HTR-8/SVneo (cell line): ENCODE results near the gene DGKB.
A peak's percentile ranks its signal among the peaks of the same experiment; 100 is the strongest.

Experiments used
- DNase-seq: peaks from one replicate; pipeline ENCODE4 v3.0.0; 2011; ENCODE audit warnings: low spot score, mixed read lengths; ENCODE audit not compliant: insufficient read length
- FAIRE-seq: peaks from 2 replicates; lab custom pipeline; 2011; peaks lifted over from hg19 to GRCh38; lab: Jason Lieb, UNC

Gene DGKB

DNA sequence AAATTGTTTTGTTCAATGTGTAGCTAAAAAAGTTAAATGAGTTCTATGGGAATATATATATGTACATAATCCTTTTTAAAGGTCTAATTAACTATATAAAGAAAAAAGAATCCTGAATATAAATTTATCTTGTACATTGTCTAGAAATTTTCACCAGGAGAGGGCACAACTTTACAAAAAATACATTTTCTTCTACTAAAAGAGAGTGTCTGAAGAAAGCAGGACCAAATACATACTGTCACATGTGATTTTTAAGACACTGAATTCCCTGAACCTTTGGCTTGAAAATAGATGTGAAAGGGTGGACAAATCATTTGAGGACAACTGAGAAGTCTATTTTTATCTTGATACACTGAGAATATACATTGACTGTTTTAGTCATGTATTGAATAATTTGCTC, 204.3 kb downstream of the DGKB start:
- FAIRE-seq: no peak
- DNase-seq: no peak

DNA sequence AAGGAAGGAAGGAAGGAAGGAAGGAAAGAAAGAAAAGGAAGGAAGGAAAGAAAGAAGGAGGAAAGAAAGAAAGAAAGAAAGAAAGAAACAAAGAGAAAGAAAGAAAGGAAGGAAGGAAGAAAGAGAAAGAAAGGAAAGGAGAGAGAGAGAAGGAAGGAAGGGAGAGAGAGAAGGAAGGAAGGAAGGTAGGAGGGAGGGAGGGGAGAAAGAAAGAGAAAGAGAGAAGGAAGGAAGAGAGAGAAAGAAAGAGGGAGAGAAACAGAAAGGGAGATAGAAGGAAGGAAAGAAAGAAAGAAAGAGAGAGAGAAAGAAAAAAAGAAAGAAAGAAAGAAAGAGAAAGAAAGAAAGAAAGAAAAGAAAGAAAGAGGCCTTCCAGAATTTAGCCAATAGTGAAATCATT, 204.9 kb downstream of the DGKB start:
- FAIRE-seq (no peak), DNase-seq (no peak)

DNA sequence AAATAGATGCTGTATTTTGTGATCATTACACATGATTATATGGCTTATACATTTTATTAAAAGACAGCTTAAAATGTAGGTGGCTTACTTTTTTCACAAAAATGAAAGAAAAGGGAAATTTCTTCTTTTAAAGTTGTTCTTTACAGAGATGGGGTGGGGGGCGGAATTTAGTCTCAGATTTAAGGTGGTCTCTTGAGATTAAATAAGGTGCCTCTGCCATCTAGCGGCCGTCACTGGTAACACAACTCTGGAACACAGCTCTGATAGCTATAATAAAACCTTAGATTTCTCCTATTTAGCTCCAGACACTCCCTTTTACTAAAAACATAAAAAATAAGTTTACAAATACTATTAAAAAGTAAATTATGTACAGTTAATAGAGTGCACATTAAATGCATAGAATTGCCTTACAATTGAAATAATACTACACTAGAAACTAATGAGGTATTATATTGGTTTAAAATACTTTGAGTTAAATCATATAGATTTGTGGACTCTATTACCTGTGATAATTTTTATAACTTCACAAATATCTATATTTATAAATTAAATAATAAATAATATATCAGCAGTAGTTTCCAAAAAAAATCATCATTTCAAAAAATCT, 210.9 kb downstream of the DGKB start:
- FAIRE-seq: no peak
- DNase-seq: no peak

DNA sequence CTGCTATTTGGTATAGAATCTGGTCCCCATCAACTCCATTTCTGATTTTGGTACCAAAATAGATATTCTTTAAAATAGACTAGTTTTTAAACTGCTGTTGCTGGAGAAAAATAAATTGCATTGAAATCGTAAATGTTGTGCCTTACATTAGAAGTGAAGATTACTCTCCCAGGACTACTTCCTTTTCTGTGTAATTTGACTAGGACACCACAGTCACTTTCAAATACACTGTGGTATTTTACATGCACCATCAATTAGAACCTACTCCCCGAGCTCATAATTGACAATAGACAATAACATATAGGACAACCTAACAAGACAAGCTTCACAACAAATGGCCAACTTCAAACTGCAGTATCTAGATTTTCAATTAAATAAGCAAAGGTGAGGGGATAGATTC, 211.5 kb downstream of the DGKB start:
- no peak for FAIRE-seq
- no peak for DNase-seq

DNA sequence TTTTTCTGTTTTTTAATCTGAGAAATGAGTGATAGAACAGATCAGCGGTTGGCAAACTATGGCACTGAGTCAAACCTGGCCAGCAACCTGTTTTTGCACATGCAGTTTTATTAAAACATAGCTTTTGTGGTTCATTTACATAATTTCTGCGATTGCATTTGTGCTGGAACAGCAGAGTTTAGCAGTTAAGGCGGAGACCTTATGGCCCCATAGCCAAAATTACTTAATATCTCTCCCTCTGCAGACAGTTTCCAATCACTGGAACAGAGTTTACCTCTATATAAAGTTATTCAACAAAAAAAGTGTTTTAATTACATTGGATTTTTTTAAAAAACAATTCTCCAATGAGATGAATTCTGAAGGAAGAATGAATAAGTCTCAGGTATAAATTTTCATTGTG, 212.1 kb downstream of the DGKB start:
- no peak for FAIRE-seq
- no peak for DNase-seq

DNA sequence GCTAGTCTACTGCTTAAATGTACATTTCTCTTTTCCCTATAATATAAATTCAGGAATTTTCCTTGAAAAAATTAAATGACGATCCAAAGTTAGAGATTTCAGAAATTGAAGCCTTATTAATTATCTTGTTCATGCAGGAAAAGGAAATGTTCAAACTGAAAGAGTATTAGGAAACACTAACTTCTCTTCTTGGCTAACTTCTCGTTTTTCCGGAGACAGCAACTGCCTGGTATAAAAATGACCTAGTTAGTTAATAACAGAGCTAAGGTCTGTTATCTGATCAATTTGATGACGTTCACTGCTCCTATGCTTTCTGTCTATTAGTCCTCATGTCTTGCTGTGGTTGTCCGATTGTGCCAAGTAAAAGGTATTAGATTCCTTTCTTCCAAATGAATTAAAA, 212.5 kb downstream of the DGKB start:
- DNase-seq: no peak

DNA sequence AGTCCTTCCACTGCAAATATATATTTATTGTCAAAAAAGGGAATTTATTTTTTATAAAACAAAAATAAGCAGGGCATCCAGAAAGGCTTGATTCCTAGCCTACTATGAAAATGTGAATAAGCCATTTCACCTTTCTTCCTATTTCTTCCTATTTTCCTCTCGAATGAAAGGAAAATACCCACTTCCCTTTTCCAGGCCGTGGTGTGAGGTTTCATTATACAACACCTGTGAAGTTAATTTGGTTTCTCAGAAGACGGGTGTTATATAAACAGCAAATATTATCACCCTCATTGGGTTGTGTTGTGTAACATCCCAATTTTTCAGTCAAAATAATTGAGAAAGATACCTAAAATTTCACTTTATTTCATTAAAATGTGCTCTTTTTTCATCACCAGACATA, 214.3 kb downstream of the DGKB start:
- DNase-seq (no peak), FAIRE-seq (no peak)

More for the DNA sequence above, 212.5 kb downstream of the DGKB start:
- no peak for FAIRE-seq

DNA sequence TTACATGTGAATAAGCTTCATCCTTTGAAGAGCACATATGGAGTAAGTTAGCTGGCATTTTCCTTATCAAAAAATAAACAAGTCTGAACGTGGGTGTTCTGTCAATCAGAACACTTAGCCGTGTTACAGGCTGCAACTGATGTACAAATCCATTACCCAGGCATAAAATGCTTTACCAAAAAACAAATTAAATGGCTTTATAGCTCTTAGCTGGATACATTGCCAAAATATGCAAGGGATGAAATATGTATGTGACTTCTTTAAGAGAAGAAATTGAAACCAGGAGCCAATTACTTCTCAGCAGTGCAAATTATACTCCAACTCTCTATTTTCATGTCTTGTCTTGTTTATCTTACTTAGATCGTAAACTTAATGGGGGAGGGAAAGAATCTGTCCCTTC, 214.8 kb downstream of the DGKB start:
- DNase-seq: peak; percentile 13
- FAIRE-seq: no peak

DNA sequence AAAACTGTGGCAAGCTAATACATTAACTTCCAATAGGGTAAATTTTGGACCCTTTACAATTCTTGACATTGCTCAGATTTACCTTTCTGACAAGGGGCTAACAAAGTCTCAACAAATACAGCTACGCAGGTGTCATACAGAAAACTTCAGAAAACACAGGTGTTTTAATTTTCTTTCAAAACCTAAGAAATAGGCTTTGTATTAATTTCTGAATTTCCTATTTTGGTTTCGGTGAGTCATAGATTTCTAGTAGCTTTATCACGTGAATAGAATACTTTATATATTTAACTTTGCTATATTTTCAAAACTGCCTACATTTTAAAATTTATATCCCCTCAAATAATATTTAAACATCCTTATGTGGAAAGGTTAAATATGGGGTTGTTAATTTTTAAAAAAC, 215.3 kb downstream of the DGKB start:
- DNase-seq: no peak
- no peak for FAIRE-seq

DNA sequence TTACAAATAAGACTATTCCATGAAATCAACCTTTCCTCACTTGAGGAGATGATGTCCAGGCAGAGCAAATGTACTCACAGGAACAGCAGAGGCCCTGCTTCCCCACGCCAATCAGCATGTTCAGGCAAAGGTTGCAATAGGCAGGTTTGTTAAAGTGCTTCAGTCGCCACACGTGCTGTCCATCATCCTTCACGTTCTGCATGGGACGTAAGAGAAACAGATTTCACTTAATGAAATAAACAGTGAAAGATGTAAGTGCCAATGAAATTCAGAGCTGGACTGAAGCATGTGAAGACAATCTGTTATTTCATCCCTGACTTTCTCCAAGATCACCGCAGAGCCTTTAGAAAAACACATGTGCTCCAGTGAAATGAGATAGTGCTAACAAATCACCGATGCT, 217.4 kb downstream of the DGKB start:
- FAIRE-seq (no peak), DNase-seq (no peak)

DNA sequence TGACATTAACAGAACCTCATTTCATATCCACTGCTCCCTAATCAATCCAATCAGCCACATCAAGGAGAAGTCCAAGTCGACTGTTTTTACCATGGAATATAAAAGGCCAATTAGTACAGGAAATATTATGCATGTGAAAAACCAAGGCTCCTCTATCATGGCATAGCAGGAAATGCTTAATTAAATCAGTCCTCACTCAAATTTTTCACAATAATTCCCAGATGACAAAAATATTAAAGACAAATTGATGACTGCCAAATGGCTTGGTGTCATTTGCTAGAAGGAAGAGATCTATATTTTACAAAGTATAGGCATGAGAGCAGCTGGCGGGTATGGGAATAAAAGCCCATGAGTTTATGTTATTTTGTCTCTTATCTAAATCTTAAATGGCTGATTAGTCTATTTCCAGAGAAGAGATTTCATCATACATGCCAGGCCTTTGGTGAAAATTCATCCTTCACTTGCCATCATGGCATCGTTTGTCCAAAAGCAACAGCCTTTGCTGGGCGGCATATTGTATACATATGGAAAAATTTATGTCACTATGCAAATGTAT, 219.6 kb downstream of the DGKB start:
- DNase-seq: no peak
- no peak for FAIRE-seq

DNA sequence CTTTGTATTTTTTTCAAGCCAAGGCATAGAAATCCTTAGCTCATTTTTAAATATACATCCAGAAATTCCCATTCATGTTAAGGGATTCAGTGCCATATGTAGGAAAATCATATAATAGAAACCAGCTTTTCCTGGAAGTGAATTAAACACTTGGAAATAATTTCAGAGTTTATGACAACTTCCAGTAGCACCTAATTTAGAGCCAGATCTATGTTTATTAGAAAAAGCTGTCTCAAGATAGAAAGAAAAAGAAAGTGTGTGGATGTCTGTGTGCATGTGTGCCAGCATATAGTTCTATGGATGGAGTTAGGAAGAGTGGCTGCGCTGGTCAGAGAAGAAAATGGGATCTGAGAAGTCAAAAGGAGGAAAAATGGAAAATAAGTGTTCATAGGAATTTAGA, 225.7 kb downstream of the DGKB start:
- no peak for DNase-seq
- no peak for FAIRE-seq

DNA sequence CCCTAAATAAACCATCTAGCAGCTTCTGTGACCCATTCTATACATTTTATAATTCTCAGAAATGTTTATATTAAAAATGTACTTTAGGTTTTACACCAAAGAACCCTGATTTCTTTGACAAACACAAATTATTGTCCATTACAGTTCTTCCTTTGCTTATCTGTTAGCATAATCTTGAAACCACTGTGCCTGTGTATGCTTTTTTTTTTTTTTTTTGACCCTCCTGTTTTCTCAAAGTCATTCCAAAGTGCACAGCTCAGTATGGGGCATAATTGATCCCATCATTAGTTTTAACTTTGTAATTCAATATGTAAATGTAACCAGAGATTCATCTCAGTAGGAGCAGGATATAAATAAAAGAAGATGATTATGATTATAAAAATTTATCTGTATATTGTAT, 229.3 kb downstream of the DGKB start:
- FAIRE-seq (no peak), DNase-seq (no peak)

DNA sequence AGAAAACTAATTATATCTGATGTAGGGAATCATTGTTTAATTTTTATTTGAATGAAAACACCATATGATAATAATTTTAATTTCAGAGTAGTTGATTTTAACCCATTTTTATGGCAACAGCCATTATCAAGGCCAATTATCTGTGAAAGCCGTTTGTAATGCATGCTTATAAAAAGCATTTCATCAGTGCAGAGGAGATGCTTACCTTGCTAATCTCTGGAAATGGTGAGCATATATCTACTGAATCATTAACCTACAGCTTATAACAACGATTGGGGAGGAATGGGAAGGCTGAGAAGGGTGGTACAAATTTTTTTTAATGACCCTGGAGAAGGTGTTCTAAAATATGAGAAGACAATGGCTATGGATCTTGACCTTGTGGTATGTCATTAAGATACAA, 235.6 kb downstream of the DGKB start:
- DNase-seq (no peak), FAIRE-seq (no peak)

DNA sequence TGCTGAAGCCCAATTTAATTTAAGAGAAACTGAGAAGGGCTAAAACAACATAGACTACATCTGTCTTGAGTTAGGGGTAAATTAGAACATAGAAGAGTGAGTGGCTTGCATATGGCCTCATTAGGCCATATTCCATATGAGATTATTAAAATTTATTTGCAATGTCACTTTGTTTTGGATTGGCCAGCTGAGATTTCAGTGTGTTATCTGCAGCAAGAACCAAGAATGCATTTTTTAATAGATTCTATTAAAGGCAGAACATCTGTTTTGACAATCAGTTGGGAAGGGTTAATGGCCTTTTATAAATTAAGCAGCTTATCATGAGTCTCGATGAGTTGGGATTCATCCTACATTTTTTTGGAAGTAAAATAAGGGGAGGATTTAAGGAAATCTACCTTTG, 236.2 kb downstream of the DGKB start:
- no peak for DNase-seq
- no peak for FAIRE-seq

DNA sequence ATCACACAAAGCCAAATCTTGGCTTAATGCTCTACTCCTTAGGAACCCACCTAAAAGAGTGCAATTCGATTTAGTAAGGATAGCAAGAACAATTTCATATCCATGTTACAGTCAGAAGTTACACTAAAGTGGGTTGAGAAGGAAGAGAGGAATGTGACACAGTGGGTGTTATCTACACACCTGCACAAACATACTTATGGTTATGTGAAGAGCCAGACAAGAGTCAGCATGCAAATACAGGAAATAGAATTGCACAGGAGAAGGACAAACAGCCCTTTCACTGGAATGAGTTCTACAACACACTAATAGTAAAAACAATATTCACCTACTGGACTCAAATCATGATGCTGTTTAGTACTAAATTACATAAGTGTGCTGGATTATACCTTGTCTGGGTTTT, 262.8 kb downstream of the DGKB start:
- FAIRE-seq (no peak), DNase-seq (no peak)

DNA sequence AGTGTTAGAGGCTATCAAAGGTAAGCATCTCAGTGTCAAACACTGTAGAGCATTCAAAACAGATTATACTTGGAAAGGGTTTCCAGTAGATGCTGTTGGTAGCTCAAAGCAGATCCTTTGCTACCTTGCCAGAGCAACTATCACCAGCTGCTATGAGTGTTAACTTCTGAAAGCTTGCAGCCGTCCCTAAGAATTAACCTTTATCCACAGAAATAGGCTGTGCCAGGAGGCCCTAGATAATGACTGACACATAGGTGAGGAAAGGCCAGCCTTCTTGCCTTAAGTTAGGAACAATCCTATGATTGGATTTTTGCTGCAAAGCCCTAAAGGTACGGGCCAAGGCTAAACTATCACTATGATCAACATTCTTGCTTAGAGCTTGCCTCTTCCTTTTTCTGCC, 263.2 kb downstream of the DGKB start:
- no peak for FAIRE-seq
- DNase-seq: no peak

DNA sequence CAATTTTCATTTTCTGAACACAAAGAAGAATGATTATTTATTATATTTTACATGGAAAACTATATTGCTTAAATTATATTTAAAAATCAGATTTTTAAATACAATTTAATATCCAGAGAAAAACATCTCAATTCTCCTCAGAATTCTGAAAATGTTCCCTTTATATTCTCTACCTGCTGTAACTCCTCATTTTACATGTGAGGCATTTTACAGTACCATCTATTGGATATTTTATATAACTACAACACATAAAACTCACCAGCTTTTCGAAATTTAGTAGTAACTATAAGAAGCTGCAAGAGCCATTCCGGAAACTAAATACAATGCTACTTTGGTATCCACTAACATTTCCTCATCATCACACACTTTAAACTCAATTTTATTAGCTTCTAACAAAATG, 264.6 kb downstream of the DGKB start:
- DNase-seq (no peak), FAIRE-seq (no peak)

DNA sequence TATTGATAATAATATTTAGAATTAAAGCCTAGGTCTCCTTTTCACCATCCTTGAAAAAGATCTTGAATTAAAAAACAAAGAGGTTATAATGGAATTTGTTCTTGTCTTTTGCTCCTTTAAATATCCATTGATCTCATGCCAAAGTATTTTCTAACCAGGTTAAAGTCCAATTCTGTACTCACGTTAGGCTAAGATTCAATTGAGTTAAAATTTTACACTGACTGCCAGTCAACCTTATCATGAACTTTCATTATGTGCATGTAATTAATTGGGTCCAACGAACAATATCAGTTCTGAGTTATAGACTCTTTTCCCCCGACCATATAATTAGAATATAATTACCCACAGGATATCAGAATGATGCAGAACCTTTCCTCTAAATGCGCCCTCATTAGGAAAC, 266.6 kb downstream of the DGKB start:
- FAIRE-seq (no peak), DNase-seq (no peak)

DNA sequence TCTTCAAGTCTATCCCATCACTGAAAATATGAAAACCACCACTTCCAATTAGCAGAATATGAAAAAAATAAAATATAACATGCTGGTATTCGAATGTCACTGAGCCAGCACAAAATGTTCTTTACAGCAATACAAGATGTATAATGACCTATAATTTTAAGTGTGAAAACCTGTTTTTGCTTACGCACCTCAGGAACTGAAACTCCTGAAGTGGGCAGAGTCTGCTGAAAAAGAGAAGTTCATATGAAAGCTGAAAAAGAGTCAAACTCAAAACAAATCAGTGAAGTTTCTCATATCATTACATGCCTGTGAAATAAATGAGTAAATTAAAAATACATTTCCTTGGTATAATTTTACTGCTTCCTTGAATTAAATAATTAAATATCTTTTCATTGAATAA, 272.5 kb downstream of the DGKB start:
- no peak for DNase-seq
- no peak for FAIRE-seq

DNA sequence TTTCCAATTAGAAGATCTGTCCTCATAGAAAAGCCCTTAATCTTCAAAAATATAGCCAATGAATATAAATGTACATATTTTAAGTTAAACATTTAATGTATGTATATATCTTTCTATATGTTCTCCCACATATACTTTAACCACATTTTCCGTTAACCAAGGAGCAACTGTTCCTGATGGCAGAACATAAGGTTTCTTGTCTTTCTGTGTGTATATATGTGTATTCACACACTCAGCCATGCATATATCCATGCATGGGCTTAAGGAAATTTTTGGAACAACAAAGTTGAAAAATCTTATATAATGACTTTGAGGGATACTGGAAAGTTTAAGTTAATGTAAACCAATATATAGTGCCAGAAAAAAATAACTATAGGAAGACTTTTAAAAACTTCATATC, 274.0 kb downstream of the DGKB start:
- DNase-seq (no peak), FAIRE-seq (no peak)

DNA sequence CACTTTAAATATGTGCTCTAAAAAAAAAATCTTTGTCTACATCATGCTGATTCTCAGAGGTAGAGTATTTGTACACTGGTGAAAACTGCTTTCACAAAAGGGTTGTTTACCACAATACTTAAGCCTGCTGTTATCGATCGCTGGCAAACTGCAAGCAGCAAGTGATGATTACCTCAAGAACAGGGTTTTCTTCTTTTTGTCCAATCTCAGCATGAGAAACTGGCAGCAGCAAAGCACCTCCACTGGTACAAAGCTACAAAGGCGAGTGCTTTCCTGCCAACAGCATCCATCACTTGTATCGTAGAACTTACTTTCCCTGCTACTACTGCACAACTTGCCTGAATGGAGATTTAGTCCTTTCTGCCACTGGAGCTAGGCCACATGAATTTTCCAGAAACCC, 276.5 kb downstream of the DGKB start:
- FAIRE-seq (no peak), DNase-seq (no peak)

DNA sequence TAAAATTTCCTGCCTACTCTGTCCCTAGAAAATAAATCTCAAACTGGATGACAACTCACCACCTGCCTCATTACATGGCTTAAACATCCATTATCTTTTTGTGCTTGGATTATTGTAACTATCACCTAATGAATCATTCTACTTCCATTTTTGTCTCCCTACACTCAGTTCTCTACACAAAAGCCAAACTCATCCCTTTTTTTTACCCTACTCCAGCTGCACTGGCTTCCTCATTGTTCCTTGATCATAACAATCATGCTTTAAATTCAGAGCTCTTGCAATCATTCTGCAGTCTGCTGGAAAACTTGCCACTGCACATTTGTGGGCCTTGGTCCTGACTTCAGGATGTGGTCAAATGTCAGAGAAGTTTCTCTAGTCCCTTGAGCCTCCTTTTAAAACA, 280.0 kb downstream of the DGKB start:
- no peak for FAIRE-seq
- DNase-seq: no peak
